HG03060 (cell line): Measurements from ENCODE around the gene MYOT.
A peak's percentile ranks its signal among the peaks of the same experiment; 100 is the strongest.
"Not testable (repeated sequence)": the region's sequence is repeated elsewhere in the genome, so short reads cannot be mapped to it uniquely, and the experiment has no call there.

Source experiments
- ATAC-seq: cut with Tn5 transposase; IDR thresholded peaks from one replicate; pipeline ENCODE4 v1.9.1; 2021; ENCODE audit warnings: low read depth, moderate number of reproducible peaks; ENCODE audit not compliant: unreplicated experiment

Gene MYOT

DNA sequence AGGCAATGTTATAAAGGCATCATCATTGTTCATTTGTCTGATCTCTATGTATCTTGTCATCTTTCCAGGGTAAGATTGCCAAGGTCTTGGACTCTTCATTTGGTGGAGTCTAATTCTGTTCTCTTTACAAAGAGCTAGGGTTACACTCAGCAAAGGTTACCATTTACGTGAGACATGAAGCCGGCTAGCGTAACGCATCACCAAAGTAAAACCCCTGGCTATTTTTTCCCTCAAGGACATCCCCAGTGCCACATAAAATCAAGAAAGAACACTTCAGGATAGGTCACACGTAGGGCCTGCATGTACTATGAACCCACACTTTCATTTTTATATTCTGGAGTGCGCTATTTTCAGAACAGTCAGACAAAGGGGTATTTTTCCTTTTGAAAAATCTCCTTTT is 20.0 kb upstream of the MYOT start:
- ATAC-seq: no peak

DNA sequence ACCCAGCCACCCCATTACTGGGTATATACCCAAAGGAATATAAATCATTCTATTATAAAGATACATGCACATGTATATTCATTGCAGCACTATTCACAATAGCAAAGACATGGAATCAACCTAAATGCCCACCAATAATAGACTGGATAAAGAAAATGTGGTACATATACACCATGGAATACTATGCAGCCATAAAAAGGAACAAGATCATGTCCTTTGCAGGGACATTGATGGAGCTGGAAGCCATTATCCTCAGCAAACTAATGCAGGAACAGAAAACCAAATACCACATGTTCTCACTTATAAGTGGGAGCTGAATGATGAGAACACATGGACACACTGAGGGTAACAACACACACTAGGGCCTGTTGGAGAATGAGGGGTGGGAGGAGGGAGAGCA is 14.5 kb upstream of the MYOT start:
- not testable (repeated sequence) for ATAC-seq

DNA sequence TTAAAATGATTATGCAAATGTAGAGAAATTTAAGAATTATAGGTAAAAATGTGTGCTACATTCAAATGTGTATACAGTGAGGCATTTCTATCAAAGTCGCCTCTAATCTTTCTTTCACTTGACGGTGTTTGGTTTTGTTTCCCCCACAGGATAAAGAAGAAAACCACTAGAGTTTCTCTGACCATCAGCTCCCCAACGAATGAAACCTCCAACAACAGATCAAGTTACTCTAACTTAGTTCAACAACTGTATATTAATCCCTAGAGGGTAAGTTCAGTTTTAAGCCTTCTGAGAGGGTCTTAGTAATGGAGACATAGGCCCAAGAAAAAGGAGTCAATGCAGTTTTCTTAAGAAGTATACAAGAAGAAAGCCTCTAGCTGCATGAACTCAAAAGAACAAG is 11.5 kb upstream of the MYOT start:
- ATAC-seq: no peak

DNA sequence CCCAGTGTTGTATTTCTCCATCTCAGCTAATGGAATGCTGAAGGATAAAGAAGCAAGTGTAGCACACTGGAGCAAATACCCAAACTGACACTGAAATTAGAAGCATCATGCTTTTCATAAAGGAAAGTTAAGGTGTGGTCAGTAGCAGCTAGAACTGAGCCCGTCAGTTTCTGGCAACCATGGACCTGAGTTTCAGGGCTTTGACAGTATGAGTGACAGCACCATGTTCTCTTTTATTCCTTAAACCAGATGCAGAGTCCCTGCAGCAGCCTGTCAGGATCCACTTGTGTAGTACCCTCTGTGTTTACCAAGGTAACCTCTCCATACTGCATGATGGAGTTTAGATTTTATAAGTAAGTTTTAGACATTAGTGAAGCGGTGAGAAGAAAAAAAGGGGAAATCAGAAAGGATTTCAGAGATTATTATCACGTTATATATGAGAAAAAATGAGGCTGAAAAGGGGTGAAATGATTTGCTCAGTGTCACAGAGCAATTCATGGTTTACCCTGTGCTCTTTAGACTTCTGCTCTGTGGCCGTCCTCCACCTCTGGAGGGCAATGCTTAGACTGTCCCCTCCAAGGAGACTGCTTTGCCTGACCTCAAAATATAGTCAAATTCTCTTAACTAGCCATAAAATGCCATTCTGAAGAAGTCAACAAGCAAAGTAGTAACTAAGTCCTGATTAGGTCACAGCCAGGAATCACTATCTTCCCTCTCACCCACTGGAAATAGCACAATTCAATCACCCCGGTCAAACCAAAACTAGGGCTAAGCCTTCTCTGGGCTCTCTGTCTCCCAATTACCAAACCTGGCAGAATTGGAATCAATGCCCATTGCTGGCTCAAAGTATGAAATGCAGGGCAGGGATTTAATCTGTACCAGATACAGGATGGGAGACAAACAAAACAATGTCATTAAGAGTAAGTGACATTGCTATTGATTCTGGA is 10.5 kb upstream of the MYOT start:
- ATAC-seq: no peak

DNA sequence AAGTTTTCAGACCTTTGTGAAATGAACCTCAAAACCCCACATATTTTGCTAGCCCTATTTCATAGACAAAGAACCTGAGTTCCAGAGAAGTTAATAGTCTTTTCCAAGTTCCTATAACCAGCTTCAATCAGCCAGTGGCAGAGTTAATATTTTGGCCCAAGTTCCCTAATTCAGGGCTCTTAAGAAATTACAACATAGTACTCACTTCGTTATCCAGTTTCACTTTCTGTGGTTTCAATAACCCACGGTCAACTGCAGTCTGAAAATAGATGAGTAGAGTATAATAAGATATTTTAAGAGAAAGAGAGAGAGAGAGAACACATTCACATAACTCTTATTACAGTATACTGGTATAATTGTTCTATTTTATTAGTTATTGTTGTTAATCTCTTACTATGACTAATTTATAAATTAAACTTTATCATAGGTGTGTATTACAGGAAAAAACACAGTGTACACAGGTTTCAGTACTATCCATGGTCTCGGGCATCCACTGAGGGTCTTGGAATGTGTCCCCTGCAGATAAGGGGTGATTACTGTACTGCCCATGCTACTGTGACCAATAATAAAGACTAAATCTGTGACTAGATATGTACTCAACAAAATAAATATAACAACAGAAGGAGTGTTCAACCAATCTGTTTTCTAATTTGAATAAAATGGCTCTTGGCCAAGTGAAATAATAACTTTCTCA is 9.3 kb upstream of the MYOT start:
- ATAC-seq: peak; percentile 74

DNA sequence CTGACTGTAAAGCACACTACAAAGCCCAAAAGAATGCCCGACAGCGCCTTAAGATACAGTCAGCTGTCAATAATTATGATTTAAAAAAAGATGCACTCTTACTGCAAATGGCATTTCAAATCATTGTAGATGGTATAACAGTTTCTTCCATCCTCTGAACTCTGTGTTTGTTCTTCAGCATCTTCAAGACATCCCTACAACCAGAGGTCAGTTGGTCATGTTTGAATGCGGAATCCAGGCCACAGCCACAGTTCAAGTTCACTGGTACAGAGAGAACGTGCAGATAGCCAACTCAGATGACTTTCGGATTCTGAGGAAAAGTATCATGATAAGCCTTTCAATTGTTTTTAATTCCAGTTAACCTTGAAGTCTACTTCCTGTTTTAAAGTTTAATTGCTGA is 8.7 kb upstream of the MYOT start:
- no peak for ATAC-seq

DNA sequence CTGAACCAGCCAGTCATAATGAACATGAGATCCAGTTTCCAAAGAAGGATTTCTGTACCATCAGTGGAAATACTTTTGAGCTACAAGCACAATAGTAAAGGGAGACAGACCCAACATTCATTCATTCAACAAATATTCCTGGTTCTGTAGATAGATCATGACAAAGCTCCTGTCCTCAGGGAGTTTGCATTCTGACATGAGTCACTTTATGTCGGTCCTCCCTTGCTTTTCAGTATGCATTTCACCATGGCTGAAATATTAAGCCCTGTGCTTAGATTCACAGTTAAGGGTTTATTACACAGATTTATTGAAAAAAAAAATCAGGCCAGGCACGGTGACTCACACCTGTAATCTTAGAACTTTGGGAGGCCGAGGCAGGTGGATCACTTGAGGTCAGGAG is 5.4 kb upstream of the MYOT start:
- no peak for ATAC-seq

DNA sequence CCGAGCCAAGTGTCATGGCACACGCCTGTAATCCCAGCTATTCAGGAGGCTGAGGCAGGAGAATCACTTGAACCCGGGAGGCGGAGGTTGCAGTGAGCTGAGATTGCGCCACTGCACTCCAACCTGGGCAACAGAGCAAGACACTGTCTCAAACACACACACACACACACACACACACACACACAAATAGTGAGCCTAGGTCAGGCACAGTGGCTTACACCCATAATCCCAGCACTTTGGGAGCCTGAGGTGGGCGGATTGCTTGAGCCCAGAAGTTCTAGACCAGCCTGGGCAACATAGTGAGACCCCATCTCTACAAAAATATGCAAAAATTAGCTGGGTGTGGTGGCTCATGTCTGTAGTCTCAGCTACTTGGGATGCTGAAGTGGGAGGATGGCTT is 4.0 kb upstream of the MYOT start:
- not testable (repeated sequence) for ATAC-seq

DNA sequence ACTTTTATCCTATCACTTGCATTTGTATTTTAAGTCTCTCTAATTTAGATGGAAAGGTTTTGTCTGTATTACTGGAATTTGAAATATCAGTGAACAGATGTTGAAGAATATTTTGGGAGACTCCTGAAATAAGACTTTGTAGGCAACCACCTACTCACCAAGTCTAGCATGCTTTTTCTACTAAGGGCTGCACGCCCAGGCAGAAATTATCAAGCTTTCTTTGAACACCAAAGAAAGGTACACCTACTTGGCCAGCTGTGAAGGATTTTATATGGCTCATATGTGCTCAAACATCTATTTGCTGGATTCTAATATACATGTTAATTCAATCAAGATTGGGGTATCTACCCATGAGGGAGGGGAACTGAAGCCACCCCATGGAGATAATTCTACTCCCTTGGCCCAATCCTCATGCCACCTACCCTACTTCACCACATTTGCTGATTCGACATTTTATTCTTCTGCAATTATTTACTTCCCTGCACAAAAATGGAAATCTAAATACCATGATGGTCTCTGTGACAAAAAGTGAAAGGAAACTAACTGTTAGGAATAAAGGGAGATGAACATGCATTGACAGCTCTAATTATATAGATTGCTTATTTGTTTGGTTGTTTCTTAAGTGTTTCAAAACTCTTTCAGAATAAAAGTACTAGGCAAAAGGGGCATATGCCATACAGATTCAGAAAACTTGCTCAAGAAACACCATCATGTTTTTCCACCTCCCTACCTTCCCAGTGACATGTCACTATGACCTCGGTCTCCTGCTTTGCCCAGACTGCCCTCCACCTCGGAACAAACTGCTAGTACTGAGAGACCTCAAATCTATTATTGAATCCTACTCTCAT is 895 bp upstream of the MYOT start:
- no peak for ATAC-seq

DNA sequence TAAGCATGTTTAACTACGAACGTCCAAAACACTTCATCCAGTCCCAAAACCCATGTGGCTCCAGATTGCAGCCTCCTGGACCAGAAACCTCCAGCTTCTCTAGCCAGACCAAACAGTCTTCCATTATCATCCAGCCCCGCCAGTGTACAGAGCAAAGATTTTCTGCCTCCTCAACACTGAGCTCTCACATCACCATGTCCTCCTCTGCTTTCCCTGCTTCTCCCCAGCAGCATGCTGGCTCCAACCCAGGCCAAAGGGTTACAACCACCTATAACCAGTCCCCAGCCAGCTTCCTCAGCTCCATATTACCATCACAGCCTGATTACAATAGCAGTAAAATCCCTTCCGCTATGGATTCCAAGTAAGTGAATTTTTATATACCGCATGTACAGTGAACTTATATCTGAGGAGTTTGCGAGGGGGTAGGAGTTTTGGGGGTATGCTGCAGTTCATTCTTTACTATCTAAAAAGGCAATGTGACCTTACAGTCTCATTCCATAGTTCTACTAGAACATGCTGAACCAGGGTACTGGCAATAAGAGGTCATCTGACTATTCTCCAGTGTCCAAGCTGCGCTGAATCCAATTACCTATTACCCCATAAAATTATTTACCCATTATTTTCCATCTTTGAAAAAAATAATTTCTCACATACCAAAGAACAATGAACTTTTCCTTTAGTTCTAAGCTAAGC is 3.1 kb downstream of the MYOT start:
- ATAC-seq: no peak

DNA sequence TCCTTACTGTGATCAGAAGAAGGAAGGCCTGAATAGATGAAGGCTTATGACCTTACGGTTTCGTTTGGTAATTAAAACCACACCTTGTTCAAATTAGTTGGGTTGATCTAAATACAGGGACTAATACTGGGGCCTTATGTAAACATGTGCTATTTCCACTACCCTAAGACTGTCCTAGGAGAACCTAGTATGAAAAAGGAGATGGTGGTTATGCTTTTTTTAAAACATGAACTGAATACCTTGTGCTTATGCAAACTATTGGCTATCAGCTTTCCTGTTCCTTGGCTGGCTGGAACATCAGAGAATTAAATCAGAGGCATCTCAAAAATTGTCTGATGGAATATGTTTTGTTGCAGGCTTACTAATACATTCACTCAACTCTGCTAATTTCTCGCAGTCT is 3.9 kb downstream of the MYOT start:
- no peak for ATAC-seq

DNA sequence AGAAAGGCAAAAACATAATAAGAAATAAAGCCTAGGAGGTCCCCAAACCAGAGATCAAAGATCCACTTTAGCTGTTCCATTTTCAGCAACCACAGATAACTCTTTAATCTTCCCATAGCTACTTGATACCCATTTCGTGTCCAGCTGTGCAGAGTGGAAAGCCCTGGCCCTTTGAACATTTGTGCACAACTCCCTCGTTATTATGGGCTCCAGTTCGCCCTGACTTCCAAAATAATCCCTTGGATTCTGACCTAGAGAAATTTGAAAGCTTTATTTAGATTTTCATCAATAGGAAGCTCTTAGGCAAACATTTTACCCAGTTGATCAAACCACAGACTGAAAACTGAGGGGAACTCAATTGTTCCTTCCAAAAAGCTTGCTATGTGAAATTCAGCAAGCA is 4.8 kb downstream of the MYOT start:
- no peak for ATAC-seq

DNA sequence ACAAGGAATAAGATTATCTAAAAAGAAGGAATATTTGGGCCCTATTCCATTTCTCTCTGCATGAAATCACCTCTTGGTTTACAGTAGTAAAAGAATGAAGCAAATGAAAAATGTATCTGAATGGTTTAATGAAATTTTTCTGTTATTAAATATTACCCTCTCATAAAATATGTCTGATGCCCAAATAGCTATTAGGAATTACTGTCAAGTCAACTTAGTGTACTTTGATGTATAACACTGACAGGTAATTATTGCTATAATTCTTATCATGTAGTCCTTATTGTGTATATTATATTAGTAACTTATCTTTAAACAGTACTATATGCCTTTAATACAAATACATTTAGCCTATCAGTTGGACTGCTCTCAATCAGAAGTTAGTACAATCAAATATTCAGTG is 8.4 kb downstream of the MYOT start:
- no peak for ATAC-seq

DNA sequence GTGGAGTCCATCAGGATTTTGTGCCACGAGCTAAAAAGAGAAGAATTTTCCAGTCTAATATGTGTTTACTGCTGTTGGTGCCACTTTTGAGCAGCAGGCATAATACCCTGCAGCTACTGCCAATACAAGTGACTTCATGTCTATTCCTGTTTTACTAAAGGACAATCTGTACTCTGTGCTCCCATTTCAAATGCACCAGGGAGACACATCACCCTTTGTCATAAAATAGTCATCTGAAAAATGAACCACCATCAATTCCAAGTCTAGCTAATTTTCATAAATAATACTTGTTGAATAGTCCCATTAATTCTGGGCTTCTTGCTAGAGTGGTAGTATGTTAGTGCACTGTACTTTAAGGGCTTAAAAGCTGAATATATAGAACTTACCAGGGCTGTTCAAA is 12.7 kb downstream of the MYOT start:
- no peak for ATAC-seq

DNA sequence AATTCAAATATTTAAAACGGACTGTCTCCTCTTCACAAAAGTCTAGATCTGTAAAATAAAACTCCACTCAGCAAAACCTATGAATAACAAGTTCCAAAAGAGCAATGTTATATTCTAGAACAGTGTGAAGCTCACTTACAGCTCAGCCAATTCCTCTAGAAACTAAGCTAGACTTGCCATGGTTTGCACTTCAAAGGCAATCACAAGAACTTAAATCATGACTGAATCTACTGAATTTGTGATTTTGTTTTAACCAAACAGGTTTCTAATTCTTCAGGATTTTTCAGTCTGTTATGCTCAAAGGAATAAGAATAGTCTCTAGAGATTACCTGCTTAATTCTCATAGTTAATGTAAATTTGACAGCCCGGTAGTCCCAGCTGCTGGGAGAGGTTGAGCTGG is 20.2 kb downstream of the MYOT start:
- no peak for ATAC-seq

DNA sequence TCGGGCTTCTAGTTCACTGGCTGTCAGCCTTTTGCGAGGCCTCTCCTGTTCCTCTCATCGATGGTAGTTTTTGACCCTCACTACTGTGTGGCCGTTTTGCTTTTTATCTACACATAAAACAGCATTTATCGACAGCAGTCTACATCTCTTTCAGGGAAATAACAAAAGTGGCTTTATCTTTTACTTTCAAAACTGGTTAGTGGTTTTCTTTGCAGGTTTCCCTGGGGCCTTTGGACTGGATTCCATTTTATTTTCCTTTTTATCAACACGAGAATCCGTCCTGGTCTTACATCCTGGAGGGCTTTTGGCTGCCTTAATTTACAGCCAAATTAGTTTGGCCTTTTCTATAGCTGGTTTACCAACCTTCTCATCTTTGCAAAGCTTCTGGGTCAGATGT is 20.8 kb downstream of the MYOT start:
- ATAC-seq: no peak

DNA sequence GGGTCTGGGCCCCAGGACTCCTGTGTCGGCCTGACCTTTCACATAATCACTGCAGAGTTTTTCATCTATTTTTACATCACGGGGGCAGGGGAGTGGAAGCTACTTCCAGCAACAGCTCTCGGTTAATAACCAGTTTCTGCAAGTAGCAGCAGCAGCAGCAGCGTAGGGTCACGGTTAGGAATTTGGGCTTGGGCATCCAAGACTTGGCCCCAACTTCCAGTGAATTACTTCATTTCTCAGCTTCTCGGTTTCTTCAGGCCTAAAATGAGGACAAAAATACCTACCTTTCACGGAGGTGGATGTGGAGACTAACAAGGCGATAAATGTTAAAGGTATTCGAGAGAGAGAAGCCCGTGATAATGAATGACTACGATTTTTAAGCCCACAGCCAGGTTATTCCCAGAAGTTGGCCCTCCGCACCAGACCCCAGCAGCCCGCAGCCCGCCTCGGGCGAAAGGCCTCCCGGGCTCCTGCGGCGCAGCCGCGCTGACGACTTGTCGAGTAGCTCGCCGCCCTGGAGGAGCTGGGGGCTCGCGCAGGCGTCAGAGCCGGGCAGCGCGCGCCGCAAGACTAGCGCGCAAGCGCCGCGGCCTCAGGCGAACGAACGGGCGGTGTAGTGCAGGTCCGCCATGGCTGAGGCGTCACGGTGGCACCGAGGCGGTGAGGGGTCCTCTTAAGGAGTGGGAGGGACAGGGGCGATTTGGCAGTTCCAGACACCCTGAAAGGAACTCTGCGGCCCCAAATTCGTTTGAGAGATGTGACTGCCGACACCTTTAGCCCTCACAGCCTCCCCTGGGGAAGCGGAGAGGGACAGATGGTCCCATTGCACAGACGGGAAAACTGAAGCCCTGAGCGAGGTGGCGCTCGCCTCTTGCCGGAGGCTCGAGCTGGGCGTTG is 21.5 kb downstream of the MYOT start, which contains the start of gene PKD2L2:
Gene PKD2L2 (plus strand): TSS at position 595 of the 897 bp plus-strand sequence. CDS start 35 bp downstream, at position 630.
- peak; percentile 66 for ATAC-seq

DNA sequence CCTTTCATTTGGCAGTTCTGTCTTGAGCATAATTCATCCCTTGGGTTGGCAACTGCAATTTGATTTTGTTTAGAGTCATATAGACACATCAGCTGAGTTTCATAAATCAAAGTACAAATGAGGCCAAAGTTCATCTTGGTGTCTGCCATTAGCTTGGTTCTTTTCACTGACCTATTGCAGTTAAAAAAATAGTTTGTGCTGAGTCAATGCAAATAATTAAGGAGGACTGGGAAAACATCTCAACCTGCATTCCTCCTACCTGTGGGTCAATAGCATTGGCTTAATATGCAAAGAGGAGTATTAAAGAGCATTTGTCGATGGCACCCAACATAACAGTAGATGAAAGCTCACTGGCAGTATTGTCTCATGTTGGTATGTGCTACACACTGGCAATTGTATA is 23.2 kb downstream of the MYOT start:
- no peak for ATAC-seq

DNA sequence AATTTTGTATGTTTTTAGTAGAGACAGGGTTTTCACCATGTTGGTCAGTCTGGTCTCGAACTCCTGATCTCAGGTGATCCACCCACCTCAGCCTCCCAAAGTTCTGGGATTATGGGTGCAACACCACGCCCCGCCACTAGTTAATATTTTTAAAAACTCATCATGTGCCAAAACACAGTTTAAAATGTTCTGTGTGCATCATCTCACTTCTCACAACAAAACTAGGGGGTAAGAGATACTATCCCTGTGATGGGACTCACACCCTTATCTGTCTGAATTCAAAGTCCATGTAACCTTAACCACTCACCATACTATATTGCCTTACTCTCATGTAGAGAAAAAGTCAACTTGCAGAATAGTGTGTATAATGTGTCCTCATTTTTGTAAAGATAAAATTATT is 24.2 kb downstream of the MYOT start:
- no peak for ATAC-seq
